Femur (tissue), 1 donor: Measurements from ENCODE around the gene TCEA2.
A peak's percentile ranks its signal among the peaks of the same experiment; 100 is the strongest.

Experiments
- DNase-seq: peaks from one replicate; pipeline ENCODE4 v3.0.0-alpha.2; 2017

The TCEA2 gene

DNA sequence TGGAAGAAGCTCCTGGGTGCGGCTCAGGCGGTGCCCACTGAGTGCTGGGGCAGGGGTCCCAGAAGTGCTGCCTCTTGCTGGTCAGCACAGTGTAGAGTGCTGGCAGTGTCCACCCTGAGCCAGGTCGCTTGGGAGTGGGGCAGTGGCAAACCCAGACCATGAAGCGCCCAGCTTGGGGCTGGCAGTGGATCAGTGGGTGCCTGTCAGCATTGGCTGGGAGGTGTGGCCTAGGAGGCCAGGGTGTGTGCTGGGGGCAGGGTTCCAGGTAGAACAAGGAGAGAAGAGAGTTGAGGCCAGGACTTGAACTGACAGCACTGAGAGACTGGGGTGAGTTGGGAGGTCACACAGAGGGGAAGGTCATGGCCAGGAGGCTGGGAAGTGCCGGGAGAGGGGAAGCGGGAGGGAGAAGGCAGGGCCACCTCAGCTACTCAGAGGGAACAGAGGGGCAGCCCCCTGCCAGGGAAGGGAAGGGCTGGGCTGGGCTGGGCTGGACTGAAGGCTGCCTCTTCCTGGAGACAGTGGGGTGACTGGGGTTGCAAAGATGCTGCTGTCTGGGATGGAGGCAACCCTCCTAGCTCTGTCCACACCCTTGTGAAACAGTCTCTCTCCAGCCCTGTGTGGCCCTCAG, 4.1 kb downstream of the TCEA2 start:
- no peak for DNase-seq

DNA sequence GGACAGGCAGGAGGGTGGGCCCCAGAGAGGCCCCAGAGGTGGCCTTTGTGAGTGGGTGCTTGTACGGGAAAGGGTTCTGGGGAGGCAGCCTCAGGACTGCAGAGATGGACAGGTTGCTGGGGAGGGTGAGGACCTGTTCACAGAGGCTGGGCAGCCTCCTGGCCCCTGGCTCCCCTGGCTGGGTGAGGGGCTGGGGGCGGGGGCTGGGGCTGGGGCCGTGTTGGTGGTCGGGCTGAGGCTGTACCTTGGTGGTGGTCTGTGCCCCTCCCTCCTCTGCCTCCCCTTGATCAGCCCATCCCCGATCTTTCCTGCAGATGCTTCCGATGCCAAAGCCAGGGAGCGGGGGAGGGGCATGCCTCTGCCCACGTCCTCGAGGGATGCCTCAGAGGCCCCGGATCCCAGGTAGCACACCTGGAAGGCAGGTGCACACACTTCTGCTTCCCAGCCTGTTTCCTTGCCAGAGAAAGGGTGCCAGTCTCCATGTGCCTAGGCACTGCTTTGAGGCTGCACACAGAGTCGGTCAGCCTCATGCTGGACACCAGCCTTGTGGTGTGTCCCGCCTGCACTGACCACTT, 4.8 kb downstream of the TCEA2 start:
- DNase-seq, result peak; percentile 21

DNA sequence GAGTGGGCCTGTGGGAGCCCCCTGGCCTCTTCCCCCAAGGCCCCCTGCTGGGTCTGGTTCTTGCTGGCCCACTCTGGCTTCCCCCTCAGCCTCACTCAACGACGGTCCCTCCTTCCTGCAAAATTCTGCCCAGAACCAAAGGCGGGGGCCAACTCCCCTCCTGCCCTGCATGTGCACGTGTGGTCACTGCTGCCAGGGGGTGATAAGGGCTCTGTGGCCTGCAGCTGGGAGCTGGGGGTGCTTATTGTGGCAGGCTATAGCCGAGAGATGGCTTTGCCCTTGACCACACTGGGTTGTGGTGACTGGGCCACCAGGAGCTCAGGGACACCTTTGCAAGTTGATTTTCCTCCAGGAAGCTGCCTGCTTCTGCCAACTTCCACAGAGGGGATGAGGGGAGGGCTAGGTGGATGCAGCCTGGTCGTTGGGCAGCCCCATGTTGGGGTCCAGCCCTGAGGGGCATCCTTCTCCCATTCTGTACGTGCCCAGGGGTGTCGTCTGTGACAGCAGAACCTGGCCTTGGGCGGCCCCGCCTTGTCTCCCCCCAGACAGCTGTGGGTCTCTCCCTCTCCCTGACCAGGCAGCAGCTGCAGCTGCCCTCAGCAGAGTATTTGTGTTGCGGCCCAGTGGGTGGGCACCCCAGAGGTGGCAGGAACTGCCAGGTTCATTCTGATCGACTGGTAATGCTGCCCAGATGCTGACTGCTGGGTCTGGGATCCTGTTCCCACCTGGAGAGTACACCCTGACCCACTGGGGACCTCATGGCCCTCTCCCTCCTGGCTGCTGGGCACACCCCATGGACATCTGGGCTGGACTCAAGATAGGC, 5.6 kb downstream of the TCEA2 start:
- peak; percentile 27 for DNase-seq

GRCh38 chr20:64069209-64069613, 6.2 kb downstream of the TCEA2 start:
- no peak for DNase-seq

DNA sequence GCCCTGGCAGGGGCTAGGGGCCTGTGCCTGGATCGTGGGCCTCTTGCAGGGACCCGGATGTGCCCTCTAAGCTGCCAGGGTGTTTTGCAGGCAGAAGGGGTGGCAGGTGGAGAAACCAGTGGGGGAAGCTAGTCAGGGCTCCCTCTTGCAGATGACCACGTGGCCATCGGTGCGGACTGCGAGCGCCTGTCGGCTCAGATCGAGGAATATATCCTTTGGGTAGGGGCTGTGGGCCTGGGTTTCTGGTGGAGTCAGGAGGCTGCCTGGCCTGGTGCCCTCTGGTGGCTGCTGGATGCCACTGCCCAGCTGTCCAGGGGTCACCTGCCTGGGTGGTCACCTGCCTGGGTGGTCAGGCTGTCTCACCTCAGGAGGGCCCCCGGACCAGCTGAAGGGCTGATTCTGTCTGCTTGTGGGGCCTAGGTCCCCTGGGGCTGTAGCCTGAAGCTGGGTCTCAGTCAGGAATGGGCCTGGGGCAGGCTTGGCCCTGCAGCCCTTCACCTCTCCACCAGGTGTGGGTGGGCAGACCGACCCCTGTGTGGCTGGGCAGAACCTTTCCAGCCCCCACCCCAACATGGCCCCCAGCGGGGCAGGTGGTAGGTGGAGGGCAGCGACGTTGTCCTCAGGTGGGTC, 6.7 kb downstream of the TCEA2 start:
- DNase-seq, result no peak

DNA sequence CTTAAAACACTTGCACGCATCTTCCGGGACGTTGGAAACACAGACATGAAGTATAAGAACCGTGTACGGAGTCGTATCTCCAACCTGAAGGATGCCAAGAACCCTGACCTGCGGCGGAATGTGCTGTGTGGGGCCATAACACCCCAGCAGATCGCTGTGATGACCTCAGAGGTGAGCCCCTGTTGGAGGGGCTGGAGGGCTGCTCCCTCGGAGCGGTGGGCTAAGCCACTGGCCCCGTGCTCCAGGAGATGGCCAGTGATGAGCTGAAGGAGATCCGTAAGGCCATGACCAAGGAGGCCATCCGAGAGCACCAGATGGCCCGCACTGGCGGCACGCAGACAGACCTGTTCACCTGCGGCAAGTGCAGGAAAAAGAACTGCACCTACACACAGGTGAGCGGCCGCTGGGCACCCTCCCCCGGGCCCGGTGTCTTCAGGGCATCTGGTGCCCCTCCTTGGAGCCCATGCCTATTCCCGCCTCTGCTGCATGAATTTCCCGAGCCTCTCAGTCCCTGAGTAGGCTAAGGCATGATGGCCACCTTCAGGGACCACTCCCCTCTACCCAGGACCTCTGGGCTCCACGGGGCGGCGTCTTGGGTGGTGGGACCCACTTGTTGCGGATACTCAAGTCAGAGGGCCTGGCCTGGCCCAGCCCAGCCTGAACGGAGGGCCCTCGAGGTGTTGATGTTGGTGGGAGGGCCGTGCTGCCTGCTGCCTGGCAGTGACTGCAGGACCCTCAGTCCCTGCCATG, 7.4 kb downstream of the TCEA2 start:
- no peak for DNase-seq

GRCh38 chr20:64071341-64072332, 8.6 kb downstream of the TCEA2 start:
- peak; percentile 28 for DNase-seq

DNA sequence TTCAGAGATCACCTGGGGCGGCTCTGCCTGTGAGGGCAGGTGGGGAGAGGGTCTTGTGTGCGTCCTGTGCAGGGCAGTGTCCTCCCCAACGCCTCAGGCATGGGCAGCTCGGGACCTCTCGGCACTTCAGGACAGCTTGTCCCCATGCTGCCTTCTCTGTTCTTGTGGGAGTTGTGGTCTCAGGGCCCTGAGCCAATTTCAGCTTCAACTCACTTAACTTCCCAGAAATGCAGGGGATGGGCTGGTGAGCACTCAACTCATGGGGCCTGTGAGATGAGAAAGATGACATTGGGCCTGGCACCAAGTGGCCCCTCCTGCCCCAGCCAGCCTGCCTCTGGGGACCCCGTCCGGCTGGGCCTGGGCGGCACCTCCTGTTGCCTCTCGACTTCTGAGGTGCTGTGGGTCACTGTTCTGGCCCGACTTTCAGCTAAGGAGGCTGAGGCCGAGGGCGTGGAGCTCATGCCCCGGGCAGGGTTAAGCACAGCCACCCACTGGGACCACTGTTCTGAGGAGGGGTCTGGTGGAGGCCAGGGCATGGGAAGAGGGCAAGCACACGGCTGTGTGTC, 9.6 kb downstream of the TCEA2 start:
- DNase-seq, result no peak

DNA sequence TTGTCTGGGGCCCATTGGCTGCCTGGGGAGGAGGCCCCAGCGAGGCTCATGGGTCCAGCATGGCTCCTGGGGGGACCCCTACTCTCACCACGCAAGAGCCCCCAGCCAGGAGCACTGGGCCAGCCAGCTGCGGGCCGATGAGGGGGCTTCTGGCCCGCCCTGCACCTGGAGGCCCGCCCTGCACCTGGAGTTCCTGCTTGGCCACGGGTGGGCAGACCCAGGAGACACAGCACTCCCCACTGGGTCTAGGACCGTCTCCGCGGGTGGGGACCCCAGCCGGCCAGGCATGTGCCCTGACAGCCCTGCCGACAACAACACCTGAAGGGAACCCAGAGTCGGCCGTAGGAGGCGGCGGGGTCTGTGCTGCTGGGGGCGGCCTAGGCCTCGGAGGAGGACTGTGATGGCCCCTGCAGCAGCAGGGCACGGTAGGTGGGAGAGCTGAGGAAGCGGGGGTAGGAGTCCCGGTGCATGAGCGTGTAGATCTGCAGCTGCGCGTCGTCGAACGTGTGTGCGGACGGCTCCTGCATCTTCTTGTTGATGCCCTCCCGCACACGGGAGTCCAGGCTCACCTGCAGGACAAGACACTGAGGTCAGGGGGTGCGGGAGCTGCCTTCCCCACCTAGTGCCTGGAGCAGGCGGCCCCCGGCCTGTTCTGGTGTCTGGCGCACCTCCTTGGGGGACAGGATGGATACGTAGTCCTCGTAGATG, 10.6 kb downstream of the TCEA2 start:
- DNase-seq, result no peak

DNA sequence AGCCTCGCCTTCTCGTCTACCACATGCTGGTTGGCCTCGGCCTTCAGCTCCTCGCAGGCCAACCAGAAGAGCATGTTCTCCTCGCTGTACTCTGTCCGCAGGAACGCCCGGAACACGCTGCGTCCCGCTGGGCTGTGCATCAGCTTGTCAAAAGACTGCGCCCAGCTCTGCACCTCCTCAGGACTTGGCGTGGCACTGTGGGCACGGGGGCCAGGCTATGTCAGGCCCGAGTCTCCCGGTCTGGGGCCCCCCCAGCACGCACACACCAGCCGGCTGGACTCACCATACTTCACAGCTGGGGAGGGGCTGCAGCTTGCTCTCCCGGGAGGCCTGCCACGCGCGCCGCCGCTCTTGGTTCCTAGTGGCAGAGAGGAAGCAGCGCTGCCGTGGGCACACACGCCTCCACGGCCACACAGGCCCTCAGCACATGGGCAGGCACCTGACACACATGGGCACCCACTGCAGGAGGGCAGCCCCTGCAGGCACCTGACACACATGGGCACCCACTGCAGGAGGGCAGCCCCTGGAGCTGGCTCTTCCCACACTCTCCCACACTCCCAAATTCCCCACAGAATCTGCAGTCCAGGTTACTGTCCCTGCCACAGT, 11.3 kb downstream of the TCEA2 start:
- no peak for DNase-seq

DNA sequence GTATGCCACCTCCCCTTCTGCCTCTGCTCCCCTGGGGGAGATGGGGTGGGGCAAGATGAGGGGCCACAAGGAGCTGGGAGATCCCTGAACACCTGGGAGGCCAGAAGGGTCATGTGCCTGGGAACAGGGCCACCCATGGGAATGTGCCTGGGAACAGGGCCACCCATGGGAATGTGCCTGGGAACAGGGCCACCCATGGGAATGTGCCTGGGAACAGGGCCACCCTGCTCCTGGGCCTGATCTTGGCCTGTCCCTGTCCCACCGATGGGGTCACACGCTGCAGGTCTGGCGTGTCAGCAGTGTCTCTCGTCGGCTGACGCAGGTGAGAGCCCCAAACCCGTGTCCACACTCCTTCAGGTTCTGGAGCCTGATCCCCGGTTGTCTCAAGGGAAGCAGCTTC, 12.0 kb downstream of the TCEA2 start:
- no peak for DNase-seq

DNA sequence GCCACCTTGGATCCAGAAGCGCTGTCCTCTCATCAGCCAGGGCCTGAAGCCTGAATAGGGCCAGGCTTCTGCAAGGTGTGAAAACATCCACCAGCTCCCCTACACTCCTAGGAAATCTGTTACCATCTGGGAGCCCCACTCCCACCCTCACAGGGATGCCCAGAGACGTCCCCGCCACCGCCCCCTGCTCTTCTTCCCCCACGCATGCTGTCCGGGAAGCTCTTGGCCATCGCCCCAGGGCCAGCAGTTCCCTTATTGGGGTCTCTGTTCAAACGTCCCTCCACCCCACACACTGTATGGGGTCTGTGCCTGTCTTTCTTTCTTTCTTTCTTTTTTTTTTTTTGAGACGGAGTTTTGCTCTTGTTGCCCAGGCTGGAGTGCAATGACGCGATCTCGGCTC, 12.6 kb downstream of the TCEA2 start:
- DNase-seq, result no peak

DNA sequence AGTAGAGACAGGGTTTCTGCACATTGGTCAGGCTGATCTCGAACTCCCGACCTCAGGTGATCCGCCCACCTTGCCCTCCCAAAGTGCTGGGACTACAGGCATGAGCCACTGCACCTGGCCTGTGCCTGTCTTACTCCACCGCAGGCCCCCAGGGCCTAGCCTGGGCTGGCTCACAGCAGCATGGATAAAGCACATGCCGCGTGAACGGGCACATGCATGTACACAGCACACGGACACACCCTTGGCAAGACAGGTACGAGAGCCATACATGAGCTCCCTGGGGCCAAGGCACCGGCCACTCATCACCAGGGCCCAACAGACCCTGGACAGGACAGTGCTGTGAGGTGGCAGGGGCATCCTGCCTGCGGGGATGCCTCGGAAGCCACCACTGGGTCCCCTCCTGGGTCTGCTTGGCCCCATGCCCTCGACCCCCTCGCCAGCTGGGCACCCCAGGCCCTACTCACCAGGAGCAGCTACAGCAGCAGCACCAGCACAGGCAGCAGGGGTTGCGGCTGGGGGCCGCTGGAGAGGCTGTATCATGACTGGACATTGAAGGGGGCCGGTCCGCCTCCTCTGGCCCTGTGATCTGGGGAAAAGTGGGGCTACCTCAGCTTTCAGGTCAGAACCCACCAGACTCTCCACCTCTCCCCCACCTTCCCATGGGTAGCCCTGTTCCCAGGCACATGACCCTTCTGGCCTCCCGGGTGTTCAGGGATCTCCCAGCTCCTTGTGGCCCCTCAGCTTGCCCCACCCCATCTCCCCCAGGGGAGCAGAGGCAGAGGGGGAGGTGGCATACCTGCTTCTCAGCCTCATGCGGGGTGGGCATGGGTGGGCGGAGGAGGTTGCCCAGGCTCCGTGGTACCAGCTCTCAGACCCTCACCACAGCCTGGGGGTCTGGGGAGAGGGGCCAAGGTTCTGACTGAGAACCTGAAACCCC, 13.3 kb downstream of the TCEA2 start:
- no peak for DNase-seq

DNA sequence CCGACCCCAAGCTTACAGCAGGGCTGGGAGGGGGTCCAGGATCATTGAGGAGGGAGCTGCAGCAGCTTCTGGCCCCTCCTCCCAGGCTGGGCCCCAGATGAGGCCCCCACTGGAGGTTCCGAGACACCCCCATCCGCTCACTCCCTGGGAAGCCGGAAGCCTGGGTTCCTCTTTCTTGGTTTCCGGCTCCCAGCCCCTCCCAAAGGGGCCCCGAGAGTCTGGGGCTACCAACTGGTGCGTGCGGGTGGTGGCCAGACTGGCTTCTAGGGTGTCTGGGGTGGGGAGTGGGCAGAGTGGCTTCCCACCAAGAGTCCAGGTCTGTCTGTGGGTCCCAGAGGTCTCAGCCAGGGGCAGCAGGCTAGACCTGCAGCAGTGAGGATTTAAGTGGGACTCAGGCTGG, 14.1 kb downstream of the TCEA2 start:
- DNase-seq, result peak; percentile 47

DNA sequence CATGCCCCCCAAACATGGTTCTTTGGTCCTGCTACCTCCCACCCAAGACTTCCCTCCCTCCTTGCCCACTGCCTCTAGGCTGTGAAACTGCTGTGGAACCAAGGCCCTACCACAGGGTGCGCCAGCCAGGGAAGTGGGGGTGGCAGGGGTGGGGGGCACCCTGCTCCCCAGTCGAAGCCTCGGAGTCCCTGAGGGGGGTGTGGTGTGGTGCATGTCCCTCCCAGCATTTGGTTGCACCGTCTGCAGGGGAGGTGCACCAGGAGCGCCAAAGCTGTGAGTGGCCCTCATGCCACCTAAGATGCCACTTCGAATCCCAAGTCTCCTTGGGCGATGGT, 14.5 kb downstream of the TCEA2 start:
- no peak for DNase-seq

DNA sequence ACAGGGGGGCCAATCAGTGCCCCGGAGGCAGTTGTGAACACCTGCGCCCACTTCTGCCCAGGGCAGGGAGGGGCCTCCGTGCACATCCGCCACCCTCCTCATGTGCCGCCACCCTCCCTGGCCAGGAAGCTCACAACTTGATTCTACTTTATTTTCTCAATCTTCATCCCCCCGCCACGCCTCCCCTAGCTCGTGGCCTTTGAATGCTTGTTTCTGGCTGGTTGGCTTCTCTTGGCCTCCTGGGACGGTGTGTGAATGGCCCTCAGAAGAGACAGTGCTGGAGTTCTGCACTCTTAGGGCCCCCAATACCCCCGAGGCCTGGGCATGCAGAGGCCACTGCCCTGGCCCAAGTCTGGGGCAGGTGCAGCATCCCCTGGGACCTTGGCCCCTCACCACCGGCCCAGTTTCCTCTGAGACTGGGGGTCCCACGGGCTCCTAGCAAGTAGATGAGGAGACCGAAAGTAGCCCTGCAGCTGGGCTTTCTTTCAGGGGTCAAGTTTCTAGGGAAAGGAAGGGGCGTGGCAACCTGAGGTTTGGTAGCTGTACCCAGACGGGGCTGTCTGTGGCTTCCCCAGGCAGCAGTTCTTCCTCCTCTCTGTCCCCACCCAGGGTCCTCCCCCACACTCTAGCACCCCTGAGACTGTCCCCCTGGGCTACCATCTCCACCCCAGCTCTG, 15.0 kb downstream of the TCEA2 start:
- peak; percentile 57 for DNase-seq

DNA sequence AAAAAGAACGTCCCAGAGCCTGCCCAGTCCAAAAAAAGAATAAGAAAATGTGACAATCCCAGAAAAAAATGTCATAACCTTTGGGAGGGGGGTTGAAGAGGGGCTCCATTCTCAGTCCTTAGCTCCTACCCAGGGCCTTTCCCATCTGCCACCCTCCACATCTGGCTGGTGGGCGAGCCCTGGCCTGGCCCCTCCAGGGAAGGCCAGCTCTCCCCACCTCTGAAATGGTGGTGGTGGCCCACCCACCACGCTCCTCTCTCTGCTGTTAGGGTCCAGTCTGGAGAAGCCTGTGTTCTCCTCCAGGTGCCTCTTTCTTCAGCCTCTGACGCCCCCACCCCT, 15.9 kb downstream of the TCEA2 start:
- DNase-seq, result peak; percentile 36

- peak; percentile 87 for DNase-seq
Measured at GRCh38 chr20:64079273-64080012, 16.4 kb downstream of the TCEA2 start, which contains the start of gene RGS19. Gene RGS19 (minus strand): TSS chr20:64079518. CDS start chr20:64076886, 2,632 bp downstream.
